NT2/D1 (cell line): ENCODE data around the gene XRCC4.

ENCODE experiments used
- DNase-seq: peaks from one replicate; pipeline ENCODE4 v3.0.0-alpha.2; 2011; ENCODE audit warnings: low read depth, low spot score
- H3K27me3 ChIP-seq: 2 replicates; pipeline ENCODE4 v1.6.0; 2011; ENCODE audit warnings: mild to moderate bottlenecking; ENCODE audit not compliant: insufficient read length, insufficient read depth
- H3K36me3 ChIP-seq: 2 replicates; pipeline ENCODE4 v1.6.1; 2011; ENCODE audit warnings: mild to moderate bottlenecking, low read length, mixed read lengths; ENCODE audit not compliant: insufficient read depth, insufficient read length
- H3K4me1 ChIP-seq: 2 replicates; pipeline ENCODE4 v1.5.1; 2011; ENCODE audit not compliant: insufficient read depth, insufficient read length
- H3K4me3 ChIP-seq: 2 replicates; pipeline ENCODE4 v1.5.1; 2011; ENCODE audit warnings: low read depth; ENCODE audit not compliant: insufficient read length
- H3K9ac ChIP-seq: 2 replicates; pipeline ENCODE4 v1.6.0; 2011; ENCODE audit warnings: low read depth; ENCODE audit not compliant: insufficient read length
- H3K9me3 ChIP-seq: 2 replicates; pipeline ENCODE4 v1.5.1; 2011; ENCODE audit warnings: mild to moderate bottlenecking, low read length; ENCODE audit not compliant: insufficient read depth
- SUZ12 ChIP-seq: IDR thresholded peaks from 2 replicates; pipeline ENCODE4 v1.6.1; 2011; ENCODE audit not compliant: insufficient read length, insufficient read depth; ENCODE audit errors: extremely low read depth
- YY1 ChIP-seq: IDR thresholded peaks from 2 replicates; pipeline ENCODE4 v1.6.1; 2011; ENCODE audit not compliant: insufficient read length, insufficient read depth
- ZNF274 ChIP-seq: IDR thresholded peaks from 2 replicates; pipeline ENCODE4 v1.6.1; 2011; ENCODE audit warnings: mild to moderate bottlenecking, low read depth, low read length

Gene XRCC4

GRCh38 chr5:83285661-83286398 lies 208.5 kb downstream of the XRCC4 start:
- no peaks in the 10 kb centered on the region for H3K36me3 ChIP-seq
- no peaks in the 10 kb centered on the region for H3K9me3 ChIP-seq
- H3K9ac ChIP-seq = no peak overlapping the region
- H3K27me3 ChIP-seq = no peaks in the 10 kb centered on the region
- H3K4me1 ChIP-seq = no peaks in the 10 kb centered on the region
- H3K4me3 ChIP-seq = no peak overlapping the region
- TF ChIP-seq YY1 = no peak
- TF ChIP-seq SUZ12 = no peak
- no peak for TF ChIP-seq ZNF274
- DNase-seq = no peak

- Histone ChIP-seq H3K4me3 (no peak overlapping the region), H3K9me3 (no peaks in the 10 kb centered on the region), H3K36me3 (no peaks in the 10 kb centered on the region), H3K4me1 (no peaks in the 10 kb centered on the region), H3K27me3 (no peaks in the 10 kb centered on the region), H3K9ac (no peak overlapping the region)
- DNase-seq = no peak
- TF ChIP-seq YY1 (no peak), ZNF274 (no peak), SUZ12 (no peak)
Observed at GRCh38 chr5:83294246-83294645, 216.9 kb downstream of the XRCC4 start.

GRCh38 chr5:83299353-83299752 lies 222.0 kb downstream of the XRCC4 start:
- H3K9me3 ChIP-seq = no peaks in the 10 kb centered on the region; the same call in 1 of the 2 replicates
- TF ChIP-seq SUZ12 = no peak
- no peak for TF ChIP-seq ZNF274
- no peak for TF ChIP-seq YY1
- H3K4me3 ChIP-seq = no peak overlapping the region
- H3K9ac ChIP-seq = no peak overlapping the region
- H3K27me3 ChIP-seq = no peaks in the 10 kb centered on the region
- DNase-seq = no peak
- H3K36me3 ChIP-seq = no peaks in the 10 kb centered on the region
- H3K4me1 ChIP-seq = no peaks in the 10 kb centered on the region

GRCh38 chr5:83306572-83307241 lies 229.4 kb downstream of the XRCC4 start:
- H3K27me3 ChIP-seq = no peaks in the 10 kb centered on the region
- H3K9ac ChIP-seq = no peak overlapping the region
- H3K4me1 ChIP-seq = no peaks in the 10 kb centered on the region
- no peak overlapping the region for H3K4me3 ChIP-seq
- TF ChIP-seq ZNF274 (no peak), SUZ12 (no peak), YY1 (no peak)
- no peaks in the 10 kb centered on the region for H3K36me3 ChIP-seq
- H3K9me3 ChIP-seq = no peaks in the 10 kb centered on the region; the same call in 1 of the 2 replicates
- DNase-seq = no peak

GRCh38 chr5:83312663-83313062 lies 235.3 kb downstream of the XRCC4 start:
- no peaks in the 10 kb centered on the region for H3K4me1 ChIP-seq
- H3K9ac ChIP-seq = no peak overlapping the region
- TF ChIP-seq SUZ12 (no peak), YY1 (no peak), ZNF274 (no peak)
- no peaks in the 10 kb centered on the region for H3K9me3 ChIP-seq
- no peak overlapping the region for H3K4me3 ChIP-seq
- no peaks in the 10 kb centered on the region for H3K27me3 ChIP-seq
- H3K36me3 ChIP-seq = no peaks in the 10 kb centered on the region
- DNase-seq = no peak

- Histone ChIP-seq H3K27me3 (no peaks in the 10 kb centered on the region), H3K4me3 (no peak overlapping the region), H3K9ac (no peak overlapping the region), H3K36me3 (no peaks in the 10 kb centered on the region), H3K4me1 (no peaks in the 10 kb centered on the region), H3K9me3 (no peaks in the 10 kb centered on the region)
- TF ChIP-seq ZNF274 (no peak), YY1 (no peak), SUZ12 (no peak)
- DNase-seq = no peak
Observed at GRCh38 chr5:83313436-83313835, 236.1 kb downstream of the XRCC4 start.

GRCh38 chr5:83321483-83322055 lies 244.2 kb downstream of the XRCC4 start:
- no peaks in the 10 kb centered on the region for H3K36me3 ChIP-seq
- DNase-seq = no peak
- H3K4me3 ChIP-seq = no peak overlapping the region
- no peaks in the 10 kb centered on the region for H3K4me1 ChIP-seq
- TF ChIP-seq SUZ12 (no peak), YY1 (no peak), ZNF274 (no peak)
- no peaks in the 10 kb centered on the region for H3K27me3 ChIP-seq
- H3K9ac ChIP-seq = no peak overlapping the region
- H3K9me3 ChIP-seq = no peaks in the 10 kb centered on the region
